Glutamatergic neuron (in vitro differentiated cells): ENCODE measurements around the gene NDUFB8. TPM values are rescaled to one million over a fixed set of nuclear protein-coding genes. Genes with fewer than 3 reads are reported as not detected.

ENCODE experiments used
- DNase-seq: peaks from one replicate; pipeline ENCODE4 v3.0.0; 2022
- H3K27ac Mint-ChIP-seq: one replicate; pipeline ENCODE4 v1.8.0; 2020; ENCODE audit warnings: mild to moderate bottlenecking, mixed read lengths, inconsistent platforms; ENCODE audit not compliant: unreplicated experiment
- H3K27me3 Mint-ChIP-seq: one replicate; pipeline ENCODE4 v1.8.0; 2020; ENCODE audit warnings: mild to moderate bottlenecking, moderate library complexity, mixed read lengths, inconsistent platforms; ENCODE audit not compliant: unreplicated experiment
- H3K36me3 Mint-ChIP-seq: one replicate; pipeline ENCODE4 v1.8.0; 2020; ENCODE audit warnings: mild to moderate bottlenecking, mixed read lengths, inconsistent platforms; ENCODE audit not compliant: unreplicated experiment
- H3K4me1 Mint-ChIP-seq: one replicate; pipeline ENCODE4 v1.8.0; 2020; ENCODE audit warnings: mild to moderate bottlenecking, low read depth, mixed read lengths, inconsistent platforms; ENCODE audit not compliant: unreplicated experiment
- H3K4me3 Mint-ChIP-seq: one replicate; pipeline ENCODE4 v1.8.0; 2020; ENCODE audit warnings: mild to moderate bottlenecking, mixed read lengths, inconsistent platforms; ENCODE audit not compliant: unreplicated experiment
- H3K9me3 Mint-ChIP-seq: one replicate; pipeline ENCODE4 v1.8.0; 2020; ENCODE audit warnings: mild to moderate bottlenecking, moderate library complexity, mixed read lengths, inconsistent platforms; ENCODE audit not compliant: unreplicated experiment
- total RNA-seq: library from RNA; stranded (reverse); fragmentation: NEBNext Ultra II Directional; extraction: Animal tissue kit (Norgen Biotek cat#: 25700); gene quantifications from one replicate; pipeline ENCODE4 v1.2.1, GENCODE V29; 2021; ENCODE audit not compliant: unreplicated experiment
- TF ChIP-seq, protein P1 (sequence below): fragments of 200-600 bp; sonication (generic); IDR thresholded peaks from one replicate; pipeline ENCODE4 v1.5.0; 2021; ENCODE audit not compliant: partially characterized antibody, unreplicated experiment

Gene NDUFB8
- total RNA-seq, 1 donor from 2014 or later = 284 TPM

- peaks cover 5% of the 10 kb centered on the region for H3K9me3 Mint-ChIP-seq
- no peak overlapping the region for H3K4me3 Mint-ChIP-seq
- no peaks in the 10 kb centered on the region for H3K36me3 Mint-ChIP-seq
- H3K27ac Mint-ChIP-seq = no peak overlapping the region
- no peak for DNase-seq
- H3K4me1 Mint-ChIP-seq = no peaks in the 10 kb centered on the region
- H3K27me3 Mint-ChIP-seq = peaks cover 20% of the 10 kb centered on the region
- TF ChIP-seq, protein P1, sequence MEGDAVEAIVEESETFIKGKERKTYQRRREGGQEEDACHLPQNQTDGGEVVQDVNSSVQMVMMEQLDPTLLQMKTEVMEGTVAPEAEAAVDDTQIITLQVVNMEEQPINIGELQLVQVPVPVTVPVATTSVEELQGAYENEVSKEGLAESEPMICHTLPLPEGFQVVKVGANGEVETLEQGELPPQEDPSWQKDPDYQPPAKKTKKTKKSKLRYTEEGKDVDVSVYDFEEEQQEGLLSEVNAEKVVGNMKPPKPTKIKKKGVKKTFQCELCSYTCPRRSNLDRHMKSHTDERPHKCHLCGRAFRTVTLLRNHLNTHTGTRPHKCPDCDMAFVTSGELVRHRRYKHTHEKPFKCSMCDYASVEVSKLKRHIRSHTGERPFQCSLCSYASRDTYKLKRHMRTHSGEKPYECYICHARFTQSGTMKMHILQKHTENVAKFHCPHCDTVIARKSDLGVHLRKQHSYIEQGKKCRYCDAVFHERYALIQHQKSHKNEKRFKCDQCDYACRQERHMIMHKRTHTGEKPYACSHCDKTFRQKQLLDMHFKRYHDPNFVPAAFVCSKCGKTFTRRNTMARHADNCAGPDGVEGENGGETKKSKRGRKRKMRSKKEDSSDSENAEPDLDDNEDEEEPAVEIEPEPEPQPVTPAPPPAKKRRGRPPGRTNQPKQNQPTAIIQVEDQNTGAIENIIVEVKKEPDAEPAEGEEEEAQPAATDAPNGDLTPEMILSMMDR = no peak
Observed at GRCh38 chr10:100566561-100566960, 36.9 kb upstream of the NDUFB8 start.

DNA sequence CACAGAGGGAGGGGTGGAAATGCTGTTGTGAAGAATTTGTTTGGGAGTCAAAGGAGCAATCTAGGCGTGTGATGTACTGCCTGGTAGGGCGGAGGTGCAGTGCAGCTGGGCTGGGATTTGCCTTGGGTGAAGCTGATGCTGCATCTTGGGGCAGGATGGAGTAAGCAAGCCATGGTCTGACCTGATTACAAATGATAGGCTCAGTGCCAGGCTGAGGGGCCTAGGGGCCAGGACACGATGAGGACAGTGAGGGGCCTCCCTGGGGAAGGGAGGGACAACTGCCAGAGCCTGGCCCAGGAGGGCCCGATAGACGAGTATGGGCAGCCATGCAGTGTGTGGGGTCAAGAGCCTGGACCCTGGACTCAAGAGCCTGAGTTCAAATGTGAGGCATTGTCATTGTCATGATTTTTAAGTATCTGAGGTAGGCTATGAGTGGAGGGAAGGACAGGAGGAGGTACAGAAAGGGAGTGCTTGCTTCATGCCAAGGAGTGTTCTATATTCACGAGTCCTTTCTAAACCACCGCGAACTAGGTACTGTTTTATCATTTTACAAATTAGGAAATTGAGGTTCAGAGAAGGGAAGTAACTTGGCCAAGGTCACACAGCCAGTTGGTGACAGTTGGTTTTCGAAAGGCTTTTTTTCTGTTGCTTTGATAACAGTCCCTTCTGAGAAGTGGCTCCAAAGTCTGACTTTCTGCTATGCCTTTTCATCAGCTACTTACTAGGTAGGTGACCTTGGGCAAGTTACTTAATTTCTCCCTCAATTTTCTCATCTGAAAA, 35.7 kb upstream of the NDUFB8 start:
- DNase-seq = no peak
- H3K9me3 Mint-ChIP-seq = peaks cover 5% of the 10 kb centered on the region
- H3K27ac Mint-ChIP-seq = no peak overlapping the region
- H3K27me3 Mint-ChIP-seq = peaks cover 22% of the 10 kb centered on the region
- no peak overlapping the region for H3K4me3 Mint-ChIP-seq
- no peaks in the 10 kb centered on the region for H3K36me3 Mint-ChIP-seq
- no peaks in the 10 kb centered on the region for H3K4me1 Mint-ChIP-seq
- TF ChIP-seq, protein P1 = no peak

- H3K9me3 Mint-ChIP-seq = peaks cover 5% of the 10 kb centered on the region
- peak; percentile 83 for DNase-seq
- TF ChIP-seq, protein P1 = peak; percentile 81
- peaks cover 19% of the 10 kb centered on the region for H3K27me3 Mint-ChIP-seq
- H3K4me1 Mint-ChIP-seq = no peaks in the 10 kb centered on the region
- no peak overlapping the region for H3K27ac Mint-ChIP-seq
- H3K36me3 Mint-ChIP-seq = peaks cover 5% of the 10 kb centered on the region
- no peak overlapping the region for H3K4me3 Mint-ChIP-seq
Observed at GRCh38 chr10:100562008-100562672, 32.5 kb upstream of the NDUFB8 start.

GRCh38 chr10:100561005-100561404, 31.3 kb upstream of the NDUFB8 start:
- TF ChIP-seq, protein P1 = no peak
- no peak overlapping the region for H3K4me3 Mint-ChIP-seq
- peaks cover 18% of the 10 kb centered on the region for H3K27me3 Mint-ChIP-seq
- H3K9me3 Mint-ChIP-seq = peaks cover 2% of the 10 kb centered on the region
- H3K36me3 Mint-ChIP-seq = peaks cover 5% of the 10 kb centered on the region
- no peak overlapping the region for H3K27ac Mint-ChIP-seq
- no peak for DNase-seq
- H3K4me1 Mint-ChIP-seq = no peaks in the 10 kb centered on the region

GRCh38 chr10:100560248-100560647, 30.6 kb upstream of the NDUFB8 start:
- DNase-seq = no peak
- Mint-ChIP-seq H3K9me3 (peaks cover 2% of the 10 kb centered on the region), H3K36me3 (peaks cover 5% of the 10 kb centered on the region), H3K4me3 (no peak overlapping the region), H3K27ac (no peak overlapping the region), H3K4me1 (no peaks in the 10 kb centered on the region), H3K27me3 (peaks cover 16% of the 10 kb centered on the region)
- TF ChIP-seq, protein P1 = no peak
